ENCODE data around the gene PLPP3. TPM values are rescaled to one million over a fixed set of nuclear protein-coding genes. Genes with fewer than 3 reads are reported as not detected.

The PLPP3 gene
- total and polyA plus RNA-seq, 9 of the 15 experiments (the other 6 are each of a cell fraction or from before 2014, with no cell fraction given) = 0.07 to 0.54 (median 0.20) TPM

DNA sequence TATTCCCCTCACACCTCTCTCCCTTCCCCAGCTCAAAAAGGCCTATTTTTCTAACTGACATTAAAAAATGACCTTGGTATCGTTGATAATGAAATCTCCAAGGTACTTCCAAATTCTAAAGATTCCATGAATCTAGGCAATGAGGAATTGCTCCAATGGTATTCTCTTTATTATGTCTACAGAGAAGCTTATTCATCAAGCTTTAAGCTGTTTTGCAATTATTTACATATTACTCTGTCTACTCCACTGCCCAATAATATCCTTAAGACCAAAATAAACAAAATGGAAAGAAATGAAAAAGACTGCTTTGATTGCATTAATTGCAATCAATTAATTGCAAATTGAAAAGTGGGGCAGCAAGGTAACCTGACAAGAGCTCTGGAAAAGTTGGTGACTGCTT is 7.9 kb downstream of the PLPP3 start:
- WGBS (ENCODE audit: insufficient coverage, low coverage, missing lambda C conversion rate) = 0% methylated on average over 1 of the region's 1 CpG
- no peaks in the 10 kb centered on the region for H3K79me2 ChIP-seq (ENCODE audit: control insufficient read depth, insufficient read depth, low read length)
- intact Hi-C loops (cut with micrococcal nuclease) = no loop called here

More for the DNA sequence above, 7.9 kb downstream of the PLPP3 start:
- no peak for FAIRE-seq
- no TSS peak for BruUV-seq (replicated peaks)
- in situ Hi-C loops (cut with MboI) = no loop called here
- H3K4me2 ChIP-seq (ENCODE audit: insufficient read depth, low read length) = no peak overlapping the region
- ATAC-seq = no peak
- H3K36me3 ChIP-seq (ENCODE audit: control insufficient read depth, insufficient read depth, low read length) = no peaks in the 10 kb centered on the region
- CTCF ChIA-PET (ENCODE audit: low intra/inter-chr PET ratio) = no interaction called here
- H3K4me3 ChIP-seq = no peak overlapping the region
- H2AFZ ChIP-seq (ENCODE audit: low read depth, low read length) = no peak overlapping the region
- H3K9me1 ChIP-seq (ENCODE audit: control insufficient read depth, insufficient read depth, low read length) = no peaks in the 10 kb centered on the region
- no peaks in the 10 kb centered on the region for H3K4me1 ChIP-seq (replicated peaks in 1 of 2; ENCODE audit: control insufficient read depth in 2 of 2, insufficient read depth in 2 of 2, low read length in 2 of 2)
- H4K20me1 ChIP-seq (replicated peaks; ENCODE audit: control insufficient read depth, insufficient read depth, low read length) = no peaks in the 10 kb centered on the region
- no peak overlapping the region for H3K27ac ChIP-seq (ENCODE audit: extremely low read depth, low read depth, low read length)
- H3K27me3 ChIP-seq (ENCODE audit: control insufficient read depth in 2 of 2, insufficient read depth in 2 of 2, low read length in 2 of 2) = peaks cover 3 to 6% of the 10 kb centered on the region in 2 experiments; a peak in 3 of 5 replicates
- POLR2A ChIA-PET = no interaction called here
- DNase-seq (ENCODE audit: extremely low read depth in 1 of 4, low spot score in 3 of 4) = no peak
- H3K9ac ChIP-seq (ENCODE audit: insufficient read depth in 1 of 2, low read depth in 2 of 2, low read length in 2 of 2) = no peak overlapping the region
- H3K9me3 ChIP-seq (replicated peaks; ENCODE audit: control insufficient read depth, insufficient read depth, low read depth, low read length) = no peaks in the 10 kb centered on the region
- TF ChIP-seq SNIP1 (IDR thresholded peaks at IDR 0.05; ENCODE audit: low read depth) = no peak
- no peak for TF ChIP-seq GATAD2B (IDR thresholded peaks at IDR 0.05; ENCODE audit: borderline replicate concordance)
- no peak for TF ChIP-seq BCL6 (CRISPR knock-in tag; IDR thresholded peaks at IDR 0.05)
- no peak for TF ChIP-seq ZBTB17 (CRISPR knock-in tag; IDR thresholded peaks at IDR 0.05)
- no peak for TF ChIP-seq BRF1 (IDR thresholded peaks at IDR 0.05; ENCODE audit: borderline replicate concordance, extremely low read depth, insufficient read length)
- TF ChIP-seq SNRNP70 (optimal IDR thresholded peaks at IDR 0.05; ENCODE audit: low read depth, low read length) = no peak
- no peak for TF ChIP-seq LEF1 (IDR thresholded peaks at IDR 0.05)
- TF ChIP-seq RAD21 (CRISPR knock-in tag; conservative IDR thresholded peaks at IDR 0.05 in 1 of 2, IDR thresholded peaks at IDR 0.05 in 1 of 2) = no peak
- TF ChIP-seq ESRRB (CRISPR knock-in tag; IDR thresholded peaks at IDR 0.05; ENCODE audit: borderline replicate concordance) = no peak
- TF ChIP-seq FOS (IDR thresholded peaks at IDR 0.05; ENCODE audit: extremely low read depth, insufficient read length) = no peak
- no peak for TF ChIP-seq GATAD2A (IDR thresholded peaks at IDR 0.05)
- TF ChIP-seq RUNX1 (IDR thresholded peaks at IDR 0.05; ENCODE audit: low read depth) = no peak
- no peak for TF ChIP-seq FOXA1 (IDR thresholded peaks at IDR 0.05; ENCODE audit: borderline replicate concordance)
- TF ChIP-seq ZC3H4 (CRISPR knock-in tag; IDR thresholded peaks at IDR 0.05; ENCODE audit: borderline replicate concordance) = no peak
- TF ChIP-seq PHTF2 (CRISPR knock-in tag; IDR thresholded peaks at IDR 0.05) = no peak
- no peak for TF ChIP-seq ZNF507 (tag; conservative IDR thresholded peaks at IDR 0.05)
- no peak for TF ChIP-seq ZNF561 (CRISPR knock-in tag; conservative IDR thresholded peaks at IDR 0.05)
- TF ChIP-seq, protein P1, sequence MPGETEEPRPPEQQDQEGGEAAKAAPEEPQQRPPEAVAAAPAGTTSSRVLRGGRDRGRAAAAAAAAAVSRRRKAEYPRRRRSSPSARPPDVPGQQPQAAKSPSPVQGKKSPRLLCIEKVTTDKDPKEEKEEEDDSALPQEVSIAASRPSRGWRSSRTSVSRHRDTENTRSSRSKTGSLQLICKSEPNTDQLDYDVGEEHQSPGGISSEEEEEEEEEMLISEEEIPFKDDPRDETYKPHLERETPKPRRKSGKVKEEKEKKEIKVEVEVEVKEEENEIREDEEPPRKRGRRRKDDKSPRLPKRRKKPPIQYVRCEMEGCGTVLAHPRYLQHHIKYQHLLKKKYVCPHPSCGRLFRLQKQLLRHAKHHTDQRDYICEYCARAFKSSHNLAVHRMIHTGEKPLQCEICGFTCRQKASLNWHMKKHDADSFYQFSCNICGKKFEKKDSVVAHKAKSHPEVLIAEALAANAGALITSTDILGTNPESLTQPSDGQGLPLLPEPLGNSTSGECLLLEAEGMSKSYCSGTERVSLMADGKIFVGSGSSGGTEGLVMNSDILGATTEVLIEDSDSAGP (CRISPR knock-in tag; IDR thresholded peaks at IDR 0.05) = no peak
- TF ChIP-seq ZNF696 (CRISPR knock-in tag; conservative IDR thresholded peaks at IDR 0.05) = no peak
